LNCaP clone FGC (cell line): ENCODE data around the gene SMURF2.

Source experiments
- DNase-seq: peaks from one replicate; pipeline ENCODE4 v3.0.0-alpha.2; 2011; ENCODE audit warnings: low read depth
- H3K4me3 ChIP-seq: 2 replicates; pipeline ENCODE4 v1.5.1; 2011; ENCODE audit warnings: mild to moderate bottlenecking, low read depth, low read length, control low read depth
- TF ChIP-seq, protein P1 (sequence below): IDR thresholded peaks from 2 replicates; pipeline ENCODE4 v1.5.1; 2012; ENCODE audit warnings: mild to moderate bottlenecking; ENCODE audit not compliant: control insufficient read depth, insufficient read depth; ENCODE audit errors: extremely low read depth

SMURF2 gene

DNA sequence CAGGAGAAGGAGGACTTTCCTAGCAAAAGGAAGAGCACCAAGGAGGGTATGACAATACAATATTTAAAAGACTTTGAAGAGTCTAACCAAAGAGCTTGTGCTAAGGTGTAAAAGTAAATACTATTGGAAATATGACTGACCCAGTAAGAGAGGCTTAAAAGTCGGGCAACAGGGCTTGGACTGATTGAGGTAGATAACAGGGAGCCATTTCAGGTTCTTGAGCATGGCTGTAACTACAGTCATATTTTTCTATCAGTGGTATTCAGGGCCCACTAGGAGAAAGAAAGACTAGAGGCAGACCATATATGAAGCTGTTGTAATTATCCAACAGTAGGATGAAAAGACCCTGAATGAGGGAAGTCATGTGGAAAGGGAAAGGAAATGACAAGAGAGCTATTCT, 62.3 kb downstream of the SMURF2 start:
- no peak overlapping the region for H3K4me3 ChIP-seq
- DNase-seq: no peak
- TF ChIP-seq, protein P1, sequence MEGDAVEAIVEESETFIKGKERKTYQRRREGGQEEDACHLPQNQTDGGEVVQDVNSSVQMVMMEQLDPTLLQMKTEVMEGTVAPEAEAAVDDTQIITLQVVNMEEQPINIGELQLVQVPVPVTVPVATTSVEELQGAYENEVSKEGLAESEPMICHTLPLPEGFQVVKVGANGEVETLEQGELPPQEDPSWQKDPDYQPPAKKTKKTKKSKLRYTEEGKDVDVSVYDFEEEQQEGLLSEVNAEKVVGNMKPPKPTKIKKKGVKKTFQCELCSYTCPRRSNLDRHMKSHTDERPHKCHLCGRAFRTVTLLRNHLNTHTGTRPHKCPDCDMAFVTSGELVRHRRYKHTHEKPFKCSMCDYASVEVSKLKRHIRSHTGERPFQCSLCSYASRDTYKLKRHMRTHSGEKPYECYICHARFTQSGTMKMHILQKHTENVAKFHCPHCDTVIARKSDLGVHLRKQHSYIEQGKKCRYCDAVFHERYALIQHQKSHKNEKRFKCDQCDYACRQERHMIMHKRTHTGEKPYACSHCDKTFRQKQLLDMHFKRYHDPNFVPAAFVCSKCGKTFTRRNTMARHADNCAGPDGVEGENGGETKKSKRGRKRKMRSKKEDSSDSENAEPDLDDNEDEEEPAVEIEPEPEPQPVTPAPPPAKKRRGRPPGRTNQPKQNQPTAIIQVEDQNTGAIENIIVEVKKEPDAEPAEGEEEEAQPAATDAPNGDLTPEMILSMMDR: no peak

DNA sequence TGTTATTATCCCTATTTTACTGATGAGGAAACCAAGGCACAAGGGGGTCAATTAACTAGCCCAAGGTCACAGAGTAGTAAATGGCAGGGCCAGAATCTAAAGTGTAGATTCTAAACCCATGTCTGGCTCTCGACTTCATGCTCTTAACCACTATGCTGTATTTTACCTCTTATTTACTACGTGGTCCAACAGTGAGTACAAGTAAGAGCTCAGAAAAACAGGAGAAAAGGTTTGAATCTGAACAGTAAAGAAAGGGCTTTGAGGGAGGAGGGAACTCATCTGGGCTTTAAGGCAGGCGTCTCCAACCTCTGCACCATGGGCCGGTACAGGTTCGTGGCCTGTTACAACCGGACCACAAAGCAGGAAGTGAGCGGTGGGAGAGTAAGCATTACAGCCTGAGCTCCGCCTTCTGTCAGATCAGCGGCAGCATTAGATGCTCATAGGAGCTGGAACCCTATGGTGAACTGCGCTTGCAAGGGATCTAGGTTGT, 62.9 kb downstream of the SMURF2 start:
- H3K4me3 ChIP-seq: no peak overlapping the region
- no peak for DNase-seq
- TF ChIP-seq, protein P1: no peak

DNA sequence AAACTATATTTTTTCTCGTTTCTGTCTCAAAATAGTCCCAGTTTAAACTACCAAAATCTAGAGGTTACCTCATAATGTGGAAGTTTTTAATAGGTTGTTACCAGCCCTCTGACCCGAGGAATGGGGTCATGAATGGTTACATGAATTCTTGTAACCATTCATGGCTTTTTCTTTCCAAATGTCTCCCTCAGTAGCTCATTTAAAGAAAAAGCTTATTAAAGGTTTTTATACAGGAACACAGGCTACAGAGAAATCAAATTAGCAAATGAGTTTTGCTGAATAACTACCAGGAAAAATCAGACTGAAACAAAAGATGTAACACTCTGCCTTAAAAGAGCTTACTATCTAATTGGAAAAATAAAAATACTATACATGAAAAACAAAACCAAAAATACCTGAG, 63.4 kb downstream of the SMURF2 start:
- no peak for DNase-seq
- TF ChIP-seq, protein P1: no peak
- no peak overlapping the region for H3K4me3 ChIP-seq

DNA sequence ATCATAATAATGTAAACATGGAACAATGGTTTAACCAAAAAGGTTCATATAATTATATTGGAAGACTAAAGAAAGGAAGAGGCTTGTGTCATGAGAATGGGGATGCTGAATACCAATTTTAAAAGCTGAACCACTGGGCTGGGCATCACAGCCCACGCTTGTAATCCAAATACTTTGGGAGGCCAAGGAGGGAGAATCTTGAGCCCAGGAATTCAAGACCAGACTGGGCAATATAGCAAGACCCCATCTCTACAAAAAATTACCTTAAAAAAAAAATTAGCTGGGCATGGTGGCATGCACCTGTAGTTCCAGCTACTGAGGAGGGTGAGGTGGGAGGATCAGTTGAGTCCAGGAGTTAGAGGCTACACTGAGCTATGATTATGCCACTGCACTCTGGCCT, 65.1 kb downstream of the SMURF2 start:
- no peak overlapping the region for H3K4me3 ChIP-seq
- DNase-seq: no peak
- TF ChIP-seq, protein P1: no peak

DNA sequence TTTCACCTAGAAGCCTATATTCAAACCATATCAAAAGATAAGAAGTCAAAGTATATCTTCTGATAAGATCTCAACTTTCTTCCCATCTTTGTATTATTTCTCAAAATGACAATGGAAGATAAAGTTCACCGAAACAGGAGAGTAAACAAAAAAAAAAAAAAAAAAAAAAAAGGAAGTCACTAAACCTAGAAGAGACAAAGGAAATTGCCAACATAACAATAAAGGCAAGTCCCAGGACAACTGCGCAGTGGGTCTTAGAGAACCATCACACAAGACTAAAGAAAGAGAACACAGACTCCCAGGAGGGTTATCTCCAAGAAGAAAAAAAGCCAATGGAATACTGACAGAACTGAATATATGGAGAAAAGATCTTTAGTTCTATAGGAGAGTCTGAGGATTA, 65.7 kb downstream of the SMURF2 start:
- TF ChIP-seq, protein P1: no peak
- H3K4me3 ChIP-seq: no peak overlapping the region
- DNase-seq: no peak

DNA sequence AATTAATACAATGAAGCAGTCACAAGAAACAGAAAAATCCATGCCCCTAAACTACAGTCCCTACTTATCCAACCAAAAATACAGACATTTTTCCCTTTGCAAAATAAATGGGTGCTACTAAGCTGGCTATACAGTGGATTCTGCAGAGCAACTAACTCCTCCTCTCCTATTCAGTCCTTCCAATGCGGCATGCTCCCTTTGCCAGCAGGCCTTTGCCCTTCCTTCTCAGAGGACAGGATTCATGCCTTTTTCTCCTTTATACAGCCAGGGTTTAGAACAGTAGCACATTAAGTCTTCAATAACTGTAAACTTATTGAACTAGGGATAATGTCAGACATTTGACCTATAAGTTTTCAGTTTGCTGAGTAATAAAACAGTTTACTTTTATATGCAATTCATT, 70.2 kb downstream of the SMURF2 start:
- TF ChIP-seq, protein P1: no peak
- no peak for DNase-seq
- H3K4me3 ChIP-seq: no peak overlapping the region

DNA sequence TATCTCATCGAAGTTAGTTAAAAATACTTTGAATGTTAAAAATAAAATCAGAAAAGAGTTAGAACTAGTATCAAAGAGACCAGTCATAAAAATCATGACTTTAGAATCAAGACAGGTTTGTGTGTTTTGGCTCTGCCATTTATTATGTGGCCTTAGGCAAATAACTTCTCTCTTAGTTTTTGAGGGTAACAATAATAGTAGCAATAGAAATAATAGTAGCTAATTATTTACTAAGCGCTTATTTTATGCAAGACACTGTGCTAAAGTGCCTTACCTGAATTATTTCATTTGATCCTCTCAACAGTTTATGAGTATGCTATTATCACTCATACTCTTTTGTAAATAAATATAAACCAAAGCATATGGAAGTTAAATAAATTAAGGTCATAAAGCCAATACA, 77.0 kb downstream of the SMURF2 start:
- TF ChIP-seq, protein P1: no peak
- DNase-seq: no peak
- H3K4me3 ChIP-seq: no peak overlapping the region
